Upper lobe of left lung (tissue), 6 donors: ENCODE results near the gene KIRREL3. TPM values are rescaled to one million over a fixed set of nuclear protein-coding genes. Genes with fewer than 3 reads are reported as not detected.
"Not testable (repeated sequence)": the region's sequence is repeated elsewhere in the genome, so short reads cannot be mapped to it uniquely, and the experiment has no call there.

Experiments used
- ATAC-seq, 2 donors: fragments of 200-7000 bp; cut with Tn5 transposase; one replicate each; pipeline ENCODE4 v1.9.1; 2022; ENCODE audit warnings: mild to moderate bottlenecking in 2 of 2, moderate library complexity in 2 of 2; ENCODE audit not compliant: low FRiP score in 2 of 2
- DNase-seq, 2 donors: peaks; one replicate each; pipeline ENCODE4 v3.0.0-alpha.2; 2019 to 2020
- H3K27ac ChIP-seq, 4 donors: fragments of 200-600 bp; sonication (generic); one replicate each; pipeline ENCODE4 v1.5.1; 2016 to 2019
- H3K27me3 ChIP-seq, 4 donors: fragments of 200-600 bp; sonication (generic); one replicate each; pipeline ENCODE4 v1.5.1; 2017 to 2019
- H3K36me3 ChIP-seq, 4 donors: fragments of 200-600 bp; sonication (generic); one replicate each; pipeline ENCODE4 v1.5.1; 2016 to 2019
- H3K4me1 ChIP-seq, 4 donors: fragments of 200-600 bp; sonication (generic); one replicate each; pipeline ENCODE4 v1.5.1; 2018 to 2019
- H3K4me3 ChIP-seq, 4 donors: fragments of 200-600 bp; sonication (generic); one replicate each; pipeline ENCODE4 v1.5.1; 2017 to 2019; ENCODE audit warnings: mild to moderate bottlenecking in 2 of 4, moderate library complexity in 1 of 4
- H3K9me3 ChIP-seq, 4 donors: fragments of 200-600 bp; sonication (generic); one replicate each; pipeline ENCODE4 v1.5.1; 2018 to 2019
- EP300 ChIP-seq, 4 donors: sonication (generic); formaldehyde crosslinking; IDR thresholded peaks; one replicate each; pipeline ENCODE4 v1.5.1; 2017; ENCODE audit warnings: antibody characterized with exemption in 4 of 4, control low read depth in 2 of 4
- POLR2A ChIP-seq, 4 donors: fragments of 450-650 bp; IDR thresholded peaks; one replicate each; pipeline ENCODE4 v1.5.1; 2016 to 2017; ENCODE audit warnings: antibody characterized with exemption in 4 of 4, mild to moderate bottlenecking in 2 of 4
- POLR2AphosphoS5 ChIP-seq, 2 donors: sonication (generic); formaldehyde crosslinking; IDR thresholded peaks; one replicate each; pipeline ENCODE4 v1.5.1; 2017; ENCODE audit warnings: antibody characterized with exemption in 2 of 2
- WGBS, 2 donors: methylation state at CpG; one replicate each; pipeline ENCODE4 v1.1.5; 2017 to 2018; 5-methylcytosine and 5-hydroxymethylcytosine counted together
- total RNA-seq, 6 donors: library from RNA; depleted of rRNA in 4 of 6; stranded (reverse); fragments of >200 nt in 4 of 6; gene quantifications; one replicate each; pipeline versions ENCODE4 v1.1.0 to v1.2.1, GENCODE V29; 2016 to 2021
- TF ChIP-seq, protein P1 (sequence below), 6 experiments: fragments of 450-650 bp in 4 of 6; fragments of 200-600 bp in 2 of 6; sonication (generic) in 2 of 6; IDR thresholded peaks; one replicate each; pipeline ENCODE4 v1.5.1; 2016 to 2019; ENCODE audit warnings: antibody characterized with exemption in 6 of 6
- donor health status: DM: no; HTN: no; CAD: no; lungs with moderate emphysema.
- donor health status: DM: no; HTN: yes; CAD: no; lungs with severe emphysema.

Gene KIRREL3
- total RNA-seq, 6 donors from 2014 or later: 0.22 to 0.24 TPM; not detected in 4

DNA sequence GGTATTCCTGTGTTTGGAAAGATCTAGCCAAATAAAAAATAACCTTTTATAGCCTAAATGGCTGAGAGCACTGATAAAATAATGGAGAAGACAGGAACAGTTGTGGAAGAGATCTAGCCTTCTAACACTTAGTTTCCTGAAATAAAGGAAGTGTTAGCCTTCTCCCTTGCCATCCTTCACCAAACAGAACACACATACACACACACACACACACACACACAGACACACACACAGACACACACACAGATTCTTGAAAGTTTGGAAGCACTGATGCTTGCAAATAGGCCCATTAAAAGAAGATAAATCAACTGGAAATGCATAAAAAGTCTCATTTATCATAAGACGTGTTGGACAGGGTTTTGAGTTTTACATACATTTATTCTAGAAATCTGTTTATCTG, 37.5 kb downstream of the KIRREL3 start:
- Histone ChIP-seq H3K27ac (no peak overlapping the region), H3K36me3 (no peaks in the 10 kb centered on the region), H3K27me3 (no peaks in the 10 kb centered on the region), H3K4me3 (no peak overlapping the region), H3K9me3 (no peaks in the 10 kb centered on the region), H3K4me1 (no peaks in the 10 kb centered on the region)
- TF ChIP-seq POLR2A (IDR thresholded peaks at IDR 0.05) (no peak), EP300 (IDR thresholded peaks at IDR 0.05) (no peak), POLR2AphosphoS5 (IDR thresholded peaks at IDR 0.05) (no peak)
- TF ChIP-seq, protein P1, sequence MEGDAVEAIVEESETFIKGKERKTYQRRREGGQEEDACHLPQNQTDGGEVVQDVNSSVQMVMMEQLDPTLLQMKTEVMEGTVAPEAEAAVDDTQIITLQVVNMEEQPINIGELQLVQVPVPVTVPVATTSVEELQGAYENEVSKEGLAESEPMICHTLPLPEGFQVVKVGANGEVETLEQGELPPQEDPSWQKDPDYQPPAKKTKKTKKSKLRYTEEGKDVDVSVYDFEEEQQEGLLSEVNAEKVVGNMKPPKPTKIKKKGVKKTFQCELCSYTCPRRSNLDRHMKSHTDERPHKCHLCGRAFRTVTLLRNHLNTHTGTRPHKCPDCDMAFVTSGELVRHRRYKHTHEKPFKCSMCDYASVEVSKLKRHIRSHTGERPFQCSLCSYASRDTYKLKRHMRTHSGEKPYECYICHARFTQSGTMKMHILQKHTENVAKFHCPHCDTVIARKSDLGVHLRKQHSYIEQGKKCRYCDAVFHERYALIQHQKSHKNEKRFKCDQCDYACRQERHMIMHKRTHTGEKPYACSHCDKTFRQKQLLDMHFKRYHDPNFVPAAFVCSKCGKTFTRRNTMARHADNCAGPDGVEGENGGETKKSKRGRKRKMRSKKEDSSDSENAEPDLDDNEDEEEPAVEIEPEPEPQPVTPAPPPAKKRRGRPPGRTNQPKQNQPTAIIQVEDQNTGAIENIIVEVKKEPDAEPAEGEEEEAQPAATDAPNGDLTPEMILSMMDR (IDR thresholded peaks at IDR 0.05): no peak
- WGBS, 2 donors: 63 to 69% methylated on average over 1 of the region's 1 CpG
- no peak for ATAC-seq
- no peak for DNase-seq

- no peak for DNase-seq
- TF ChIP-seq POLR2AphosphoS5 (IDR thresholded peaks at IDR 0.05): no peak
- H3K4me3 ChIP-seq: no peak overlapping the region
- no peak overlapping the region for H3K27ac ChIP-seq
- 83 to 89% methylated on average over 4 of the region's 4 CpGs for WGBS, 2 donors
- H3K9me3 ChIP-seq: no peaks in the 10 kb centered on the region
- no peaks in the 10 kb centered on the region for H3K27me3 ChIP-seq
- no peaks in the 10 kb centered on the region for H3K36me3 ChIP-seq
- no peak for ATAC-seq
- no peaks in the 10 kb centered on the region for H3K4me1 ChIP-seq
Observed at GRCh38 chr11:126959700-126960099, 40.9 kb downstream of the KIRREL3 start.

DNA sequence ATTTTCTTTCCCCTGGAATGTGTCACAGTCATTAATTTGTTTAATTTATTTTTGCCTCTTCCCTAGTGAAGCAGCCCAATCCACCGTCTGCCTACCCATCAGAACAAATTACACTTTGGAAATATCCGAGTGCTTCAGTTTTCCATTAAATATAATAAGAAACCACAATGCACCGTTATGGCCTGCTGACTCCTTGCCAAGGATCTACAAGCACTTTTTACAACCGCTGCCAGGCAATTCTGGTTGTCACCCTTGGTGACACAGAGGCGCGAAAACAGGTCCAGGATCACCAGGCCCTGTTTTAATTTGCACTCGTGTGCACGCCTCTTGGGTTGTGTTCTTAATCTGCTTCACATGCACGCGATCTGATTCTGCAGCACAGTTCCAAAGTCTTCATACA, 43.9 kb downstream of the KIRREL3 start:
- TF ChIP-seq POLR2AphosphoS5 (IDR thresholded peaks at IDR 0.05) (no peak), POLR2A (IDR thresholded peaks at IDR 0.05) (no peak), EP300 (IDR thresholded peaks at IDR 0.05) (no peak)
- TF ChIP-seq, protein P1 (IDR thresholded peaks at IDR 0.05): no peak
- no peak overlapping the region for H3K27ac ChIP-seq
- H3K9me3 ChIP-seq: no peaks in the 10 kb centered on the region
- H3K4me3 ChIP-seq: no peak overlapping the region
- H3K36me3 ChIP-seq: no peaks in the 10 kb centered on the region
- no peaks in the 10 kb centered on the region for H3K27me3 ChIP-seq
- H3K4me1 ChIP-seq: no peaks in the 10 kb centered on the region
- ATAC-seq (no peak), DNase-seq (no peak)
- 82 to 85% methylated on average over 10 of the region's 10 CpGs for WGBS, 2 donors

GRCh38 chr11:126952533-126952932, 48.0 kb downstream of the KIRREL3 start:
- 82 to 90% methylated on average over 2 of the region's 2 CpGs for WGBS, 2 donors
- H3K4me3 ChIP-seq, H3K36me3 ChIP-seq, DNase-seq, H3K27me3 ChIP-seq, H3K27ac ChIP-seq, ATAC-seq, H3K4me1 ChIP-seq, H3K9me3 ChIP-seq: not testable (repeated sequence)

DNA sequence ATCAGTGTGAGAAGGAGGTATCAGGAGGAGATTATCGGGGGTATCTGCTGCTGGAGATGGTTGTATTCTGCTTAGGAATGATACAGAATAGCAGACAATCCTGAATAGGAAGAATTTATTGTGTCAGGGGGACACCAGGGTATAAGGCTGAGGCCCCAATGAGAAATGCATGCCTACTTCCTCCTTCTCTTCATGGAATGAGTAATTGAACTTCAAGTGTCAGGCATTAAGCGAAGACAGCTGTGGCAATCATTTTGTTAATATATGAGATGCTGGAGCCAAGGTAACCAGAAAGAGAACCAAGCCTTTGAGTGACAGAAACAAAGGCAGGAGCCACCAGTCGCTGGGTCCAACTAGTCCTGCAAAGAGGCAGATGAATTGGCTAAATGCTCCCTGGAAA, 49.1 kb downstream of the KIRREL3 start:
- no peak overlapping the region for H3K4me3 ChIP-seq
- TF ChIP-seq POLR2A (IDR thresholded peaks at IDR 0.05) (no peak), POLR2AphosphoS5 (IDR thresholded peaks at IDR 0.05) (no peak), EP300 (IDR thresholded peaks at IDR 0.05) (no peak)
- TF ChIP-seq, protein P1 (IDR thresholded peaks at IDR 0.05): no peak
- 73 to 76% methylated on average over 3 of the region's 3 CpGs for WGBS, 2 donors
- H3K27me3 ChIP-seq: no peaks in the 10 kb centered on the region
- DNase-seq (no peak), ATAC-seq (no peak)
- no peak overlapping the region for H3K27ac ChIP-seq
- no peaks in the 10 kb centered on the region for H3K36me3 ChIP-seq
- no peaks in the 10 kb centered on the region for H3K9me3 ChIP-seq
- H3K4me1 ChIP-seq: no peaks in the 10 kb centered on the region

DNA sequence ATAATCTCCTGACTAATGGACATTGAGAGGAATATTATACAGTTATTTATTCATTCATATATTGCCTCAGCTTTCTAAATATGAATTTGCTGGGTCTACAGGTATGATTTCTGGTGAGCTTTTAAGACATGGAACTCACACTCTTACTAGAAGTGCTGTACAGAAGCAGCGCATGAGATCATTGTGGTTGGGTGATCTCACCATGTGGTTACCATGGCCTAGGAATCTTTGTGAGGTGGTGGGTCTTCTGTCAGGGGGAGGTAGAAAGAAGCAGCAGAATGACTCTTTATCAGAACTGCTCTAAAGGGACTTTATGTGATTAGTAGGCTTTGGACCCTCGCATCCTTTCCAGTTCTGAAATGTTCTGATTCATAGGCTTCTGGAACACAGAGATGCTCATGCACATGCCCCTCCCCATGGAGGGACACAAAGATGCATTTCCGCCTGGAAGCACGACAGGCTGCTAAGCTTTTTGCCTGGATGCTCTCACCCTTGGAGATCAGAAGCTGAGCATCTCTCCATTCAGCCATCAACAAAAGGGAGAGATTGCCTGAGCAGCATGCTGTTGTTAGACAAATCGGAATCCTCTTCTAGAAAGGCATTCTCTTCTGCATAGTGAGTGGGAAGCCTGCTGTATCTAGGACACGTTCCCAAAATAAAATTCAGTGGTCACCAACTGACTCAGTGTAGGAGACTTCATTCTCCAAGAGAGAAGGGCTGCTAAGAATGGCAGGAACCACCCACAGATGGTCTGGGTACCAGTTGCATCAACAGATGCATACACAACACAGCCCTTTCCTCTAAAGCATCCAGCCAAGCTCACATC, 51.3 kb downstream of the KIRREL3 start:
- 86 to 91% methylated on average over 6 of the region's 6 CpGs for WGBS, 2 donors
- H3K4me3 ChIP-seq: no peak overlapping the region
- no peak overlapping the region for H3K27ac ChIP-seq
- TF ChIP-seq POLR2AphosphoS5 (IDR thresholded peaks at IDR 0.05) (no peak), EP300 (IDR thresholded peaks at IDR 0.05) (no peak), POLR2A (IDR thresholded peaks at IDR 0.05) (no peak)
- TF ChIP-seq, protein P1 (IDR thresholded peaks at IDR 0.05): no peak
- H3K9me3 ChIP-seq: no peaks in the 10 kb centered on the region
- H3K36me3 ChIP-seq: no peaks in the 10 kb centered on the region
- no peaks in the 10 kb centered on the region for H3K4me1 ChIP-seq
- no peak for DNase-seq
- no peak for ATAC-seq
- H3K27me3 ChIP-seq: no peaks in the 10 kb centered on the region
